ENCODE measurements around the gene ENO3.

Gene ENO3

DNA sequence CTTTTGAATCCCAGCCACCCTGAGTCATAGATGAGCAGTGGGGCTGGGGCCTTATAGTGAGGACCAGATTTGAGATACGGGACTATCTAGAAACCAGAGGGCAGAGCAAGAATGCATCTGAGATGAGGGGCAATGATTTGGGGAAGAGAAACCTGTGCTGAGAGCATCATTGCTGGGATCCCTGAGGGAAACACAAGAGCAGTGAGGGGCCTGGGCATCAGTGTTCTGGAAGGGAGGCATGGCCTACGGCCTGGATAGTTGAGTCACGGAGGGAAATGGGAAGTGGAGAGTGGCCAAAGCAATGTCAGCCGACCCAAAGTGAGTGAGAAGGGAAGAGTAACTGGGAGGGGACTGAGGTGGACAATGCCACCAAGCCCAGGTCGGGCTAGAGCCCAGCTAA lies 31.4 kb downstream of the ENO3 start:
- 0 out of 2 replicates have a peak, but pooled peaks have one; percentile 1 for TF ChIP-seq SPI1 (IDR thresholded peaks at IDR 0.05; ENCODE audit: low read depth, low read length)
- TF ChIP-seq TAF1 (IDR thresholded peaks at IDR 0.05; ENCODE audit: low read depth, low read length) = no peak
- no peak for FAIRE-seq

GRCh38 chr17:4986403-4986802 lies 35.5 kb downstream of the ENO3 start:
- DNase-seq (ENCODE audit: insufficient read length, low spot score) (no peak), FAIRE-seq (no peak)
- TF ChIP-seq POLR2AphosphoS5 (IDR thresholded peaks at IDR 0.05; ENCODE audit: low read depth, low read length) (no peak), POLR2A (IDR thresholded peaks at IDR 0.05; ENCODE audit: low read depth, low read length) (no peak), TAF1 (IDR thresholded peaks at IDR 0.05; ENCODE audit: low read depth, low read length) (no peak), POU2F2 (IDR thresholded peaks at IDR 0.05; ENCODE audit: low read depth, low read length) (no peak), PAX5 (IDR thresholded peaks at IDR 0.05; ENCODE audit: insufficient read depth, low read length, severe bottlenecking) (no peak), SPI1 (IDR thresholded peaks at IDR 0.05; ENCODE audit: low read depth, low read length) (no peak)

More for the DNA sequence above, 31.4 kb downstream of the ENO3 start:
- DNase-seq (ENCODE audit: insufficient read length, low spot score) = no peak

DNA sequence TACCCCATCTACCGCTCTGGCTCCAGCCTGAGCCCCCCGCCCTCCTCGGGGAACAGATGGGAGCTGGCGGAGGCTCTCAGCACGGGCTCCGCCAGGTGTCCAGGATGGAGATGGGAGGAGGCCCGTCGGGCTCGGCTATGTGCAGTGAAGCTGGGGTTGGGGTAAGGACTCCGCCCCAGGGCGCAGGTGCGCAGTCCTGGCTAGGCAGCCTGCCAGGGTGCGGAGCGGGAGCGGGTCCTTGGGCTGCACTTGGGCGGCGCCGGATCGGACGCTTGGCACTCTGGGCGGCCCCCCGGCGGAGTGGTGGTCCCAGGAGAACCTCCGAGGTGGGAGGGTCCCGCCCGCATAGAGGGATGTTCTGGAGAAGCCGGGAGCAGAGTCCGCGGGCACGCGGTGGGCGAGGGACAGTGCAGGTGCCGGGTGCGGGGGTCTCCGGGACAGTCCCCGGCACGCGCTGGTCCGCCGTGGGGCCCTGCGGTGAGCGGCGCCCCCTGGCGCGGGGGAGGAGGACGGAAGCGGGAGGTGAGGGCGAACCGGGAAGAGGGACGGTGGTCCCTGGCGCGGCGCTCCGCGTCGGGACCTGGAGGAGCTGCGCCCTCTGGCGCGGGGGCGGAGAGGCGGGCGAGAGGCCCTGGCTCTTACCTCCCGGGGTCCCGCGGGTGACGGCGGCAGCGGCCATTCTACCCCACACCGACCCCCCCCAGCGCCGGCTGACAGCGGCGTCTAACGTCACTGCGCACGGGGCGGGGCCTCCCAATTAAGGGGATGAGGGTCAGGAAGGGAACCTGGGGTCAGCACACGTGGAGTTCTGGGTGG lies 36.2 kb downstream of the ENO3 start, which contains the start of gene CAMTA2:
Gene CAMTA2 (minus strand): TSS at position 725 of the 816 bp plus-strand sequence. CDS start 1,453 bp downstream, outside the sequence.
- DNase-seq (ENCODE audit: insufficient read length, low spot score) = peak; percentile 87
- FAIRE-seq = peak; percentile 95
- TF ChIP-seq POLR2A (IDR thresholded peaks at IDR 0.05; ENCODE audit: low read depth, low read length) = peak; percentile 74
- no peak for TF ChIP-seq PAX5 (IDR thresholded peaks at IDR 0.05; ENCODE audit: insufficient read depth, low read length, severe bottlenecking)
- 0 out of 2 replicates have a peak, but pooled peaks have one; percentile 7 for TF ChIP-seq SPI1 (IDR thresholded peaks at IDR 0.05; ENCODE audit: low read depth, low read length)
- TF ChIP-seq POU2F2 (IDR thresholded peaks at IDR 0.05; ENCODE audit: low read depth, low read length) = no peak
- no peak for TF ChIP-seq POLR2AphosphoS5 (IDR thresholded peaks at IDR 0.05; ENCODE audit: low read depth, low read length)
- no peak for TF ChIP-seq TAF1 (IDR thresholded peaks at IDR 0.05; ENCODE audit: low read depth, low read length)

DNA sequence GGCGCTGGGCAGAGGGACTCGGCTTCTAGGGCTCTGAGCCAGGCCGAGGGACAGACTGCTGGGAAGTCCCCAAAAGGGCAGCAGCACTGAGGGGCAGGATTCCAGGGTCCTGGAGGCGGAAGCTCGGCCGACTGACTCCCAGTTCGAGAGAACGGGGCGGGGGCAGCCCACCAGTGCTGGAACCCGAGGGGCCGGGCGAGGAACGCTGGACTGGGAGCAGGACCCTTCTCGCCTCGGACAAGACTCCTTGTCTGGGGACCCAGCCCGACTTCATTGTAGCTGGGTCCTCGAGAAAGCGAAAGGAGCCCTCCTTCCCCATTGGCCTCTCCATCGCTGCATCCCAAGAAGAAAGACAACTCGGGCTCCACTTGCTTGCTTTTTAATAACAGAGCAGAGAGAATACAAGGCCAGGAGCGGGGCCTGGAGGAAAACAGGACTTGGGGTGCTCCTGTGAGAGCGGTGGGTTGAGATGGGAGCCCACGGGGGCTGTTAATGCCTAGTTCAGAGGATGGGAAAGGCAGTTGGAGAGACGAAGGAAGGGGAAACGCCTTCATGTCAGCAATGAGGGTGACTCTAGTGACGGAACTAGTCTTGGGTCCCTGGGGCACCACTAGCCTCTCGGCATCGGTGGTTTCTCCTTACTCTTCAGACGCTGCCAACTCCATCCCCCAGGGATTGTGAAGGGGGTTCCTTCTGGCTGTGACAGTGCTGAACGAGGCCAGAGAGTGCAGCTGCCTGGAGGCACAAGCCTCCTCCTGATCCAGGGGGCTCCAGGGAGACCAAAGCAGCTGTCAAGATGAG lies 37.0 kb downstream of the ENO3 start:
- TF ChIP-seq TAF1 (IDR thresholded peaks at IDR 0.05; ENCODE audit: low read depth, low read length) (0 out of 2 replicates have a peak, but pooled peaks have one; percentile 4), SPI1 (IDR thresholded peaks at IDR 0.05; ENCODE audit: low read depth, low read length) (no peak)
- DNase-seq (ENCODE audit: insufficient read length, low spot score) = no peak
- peak; percentile 71 for FAIRE-seq

- FAIRE-seq (no peak), DNase-seq (ENCODE audit: insufficient read length, low spot score) (no peak)
- TF ChIP-seq POLR2A (IDR thresholded peaks at IDR 0.05; ENCODE audit: low read depth, low read length) = no peak
- no peak for TF ChIP-seq PAX5 (IDR thresholded peaks at IDR 0.05; ENCODE audit: insufficient read depth, low read length, severe bottlenecking)
- no peak for TF ChIP-seq POLR2AphosphoS5 (IDR thresholded peaks at IDR 0.05; ENCODE audit: low read depth, low read length)
- TF ChIP-seq TAF1 (IDR thresholded peaks at IDR 0.05; ENCODE audit: low read depth, low read length) = no peak
These were observed 43.2 kb downstream of the ENO3 start for GRCh38 chr17:4994081-4994595.

DNA sequence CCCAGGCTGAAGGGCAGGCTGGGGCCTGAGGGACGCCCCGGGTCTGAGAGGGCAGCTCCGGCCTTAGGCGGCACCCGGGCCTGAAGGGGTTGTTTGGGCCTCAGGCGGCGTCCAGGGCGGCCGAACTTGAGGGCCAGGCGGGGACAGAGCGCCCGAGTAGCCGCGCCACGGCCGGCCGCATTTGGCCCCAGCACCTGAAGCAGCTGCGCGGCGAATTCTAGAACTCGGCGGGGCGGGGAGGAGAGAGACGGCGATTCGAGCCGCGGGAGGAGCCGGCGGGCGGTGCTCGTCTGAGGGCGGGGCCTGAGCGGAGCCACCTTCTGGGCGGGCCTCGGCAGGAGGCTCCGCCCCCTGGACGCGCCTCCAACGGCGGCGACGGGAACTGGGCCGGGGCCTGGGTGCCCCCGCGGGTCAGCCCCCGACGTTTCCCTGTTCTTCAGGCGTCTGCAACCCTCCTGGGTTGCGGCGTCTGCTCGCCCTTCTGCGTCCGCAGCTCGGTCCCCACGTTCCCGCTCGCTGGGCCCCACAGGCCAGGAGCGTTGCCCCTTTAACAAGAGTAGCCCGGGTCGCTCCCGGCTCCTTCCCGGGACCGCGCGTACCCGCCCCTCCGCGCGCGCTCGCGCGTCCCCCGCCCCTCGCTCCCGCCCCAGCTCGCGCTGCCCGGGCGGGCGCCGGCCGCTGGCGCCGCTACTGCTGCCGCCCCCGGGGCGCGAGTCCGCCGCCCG lies 46.5 kb downstream of the ENO3 start, which contains the start of the genes INCA1 and KIF1C:
Gene INCA1 (minus strand): TSS at position 221 of the 725 bp plus-strand sequence. CDS start 3,085 bp downstream, outside the sequence.
Gene KIF1C (plus strand): TSS at position 649 of the 725 bp plus-strand sequence. CDS start 2,297 bp downstream, outside the sequence.
- FAIRE-seq (peak; percentile 97), DNase-seq (ENCODE audit: insufficient read length, low spot score) (peak; percentile 99)
- peak; percentile 26 for TF ChIP-seq PAX5 (IDR thresholded peaks at IDR 0.05; ENCODE audit: insufficient read depth, low read length, severe bottlenecking)
- TF ChIP-seq SPI1 (IDR thresholded peaks at IDR 0.05; ENCODE audit: low read depth, low read length) = no peak
- no peak for TF ChIP-seq POU2F2 (IDR thresholded peaks at IDR 0.05; ENCODE audit: low read depth, low read length)

- FAIRE-seq = peak; percentile 71
- peak; percentile 62 for DNase-seq (ENCODE audit: insufficient read length, low spot score)
- TF ChIP-seq POU2F2 (IDR thresholded peaks at IDR 0.05; ENCODE audit: low read depth, low read length) (no peak), POLR2A (IDR thresholded peaks at IDR 0.05; ENCODE audit: low read depth, low read length) (no peak), TAF1 (IDR thresholded peaks at IDR 0.05; ENCODE audit: low read depth, low read length) (no peak), PAX5 (IDR thresholded peaks at IDR 0.05; ENCODE audit: insufficient read depth, low read length, severe bottlenecking) (no peak)
These were observed 47.3 kb downstream of the ENO3 start for GRCh38 chr17:4998027-4998731.

GRCh38 chr17:4998732-4999429 lies 48.0 kb downstream of the ENO3 start:
- FAIRE-seq = peak; percentile 78

More at GRCh38 chr17:4998732-4999429, 48.0 kb downstream of the ENO3 start:
- TF ChIP-seq POLR2A (IDR thresholded peaks at IDR 0.05; ENCODE audit: low read depth, low read length) (no peak), POU2F2 (IDR thresholded peaks at IDR 0.05; ENCODE audit: low read depth, low read length) (peak; percentile 66; the same call in 1 of the 2 replicates), TAF1 (IDR thresholded peaks at IDR 0.05; ENCODE audit: low read depth, low read length) (no peak)
- peak; percentile 55 for DNase-seq (ENCODE audit: insufficient read length, low spot score)
